ENCODE results near the gene CCDC39.

DNA sequence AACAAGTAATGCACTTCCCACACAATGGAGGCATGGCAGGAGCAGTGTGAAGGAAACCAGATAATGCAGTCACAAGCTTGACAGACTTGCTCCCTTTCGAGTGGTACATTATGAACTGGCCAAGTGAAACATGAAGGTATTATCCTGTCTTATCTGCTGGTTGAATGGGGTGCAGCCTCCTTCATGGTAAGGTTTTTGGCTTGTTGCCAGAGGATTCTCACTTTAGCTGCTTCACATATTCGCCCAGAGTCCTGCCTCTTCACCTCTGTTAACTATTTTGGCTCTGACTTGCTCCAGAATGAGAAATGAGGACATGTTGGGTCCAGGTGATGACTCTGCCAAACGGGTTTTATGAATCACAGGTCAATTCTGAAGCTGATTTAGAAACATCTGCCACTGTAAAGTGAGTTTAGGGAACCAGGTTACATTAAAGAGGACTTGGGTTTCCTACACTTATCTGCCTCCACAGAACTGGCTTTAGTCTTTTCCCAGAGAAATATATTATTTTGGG, 19.5 kb upstream of the CCDC39 start:
- no peak for TF ChIP-seq RAD21 (CRISPR knock-in tag; IDR thresholded peaks at IDR 0.05)
- TF ChIP-seq TAF1 (CRISPR knock-in tag; IDR thresholded peaks at IDR 0.05) = no peak
- no peak for TF ChIP-seq CTCF (CRISPR knock-in tag; IDR thresholded peaks at IDR 0.05)
- TF ChIP-seq ATF2 (CRISPR knock-in tag; IDR thresholded peaks at IDR 0.05) = no peak
- no peak for TF ChIP-seq GTF2F1 (IDR thresholded peaks at IDR 0.05; ENCODE audit: low read length)
- no peak for TF ChIP-seq KDM5A (IDR thresholded peaks at IDR 0.05; ENCODE audit: borderline replicate concordance, low read length)
- TF ChIP-seq ZNF264 (CRISPR knock-in tag; IDR thresholded peaks at IDR 0.05) = no peak
- TF ChIP-seq RXRB (CRISPR knock-in tag; IDR thresholded peaks at IDR 0.05; ENCODE audit: borderline replicate concordance) = no peak

Data from HepG2 (cell line).